HepG2 (cell line): ENCODE data around the gene PIKFYVE. TPM values are rescaled to one million over a fixed set of nuclear protein-coding genes. Genes with fewer than 3 reads are reported as not detected.

ENCODE experiments used
- BCL6 ChIP-seq: IDR thresholded peaks from 2 replicates; pipeline ENCODE4 v1.6.1; 2016; ENCODE audit warnings: missing genetic modification reagents, missing compliant biosample characterization
- CEBPB ChIP-seq: IDR thresholded peaks from 2 replicates; pipeline ENCODE4 v1.6.1; 2011; ENCODE audit warnings: low read depth, low read length, improper control_type of control experiment, borderline replicate concordance
- CEBPG ChIP-seq: IDR thresholded peaks from 2 replicates; pipeline ENCODE4 v1.6.1; 2016
- CREM ChIP-seq, 2 experiments: sonication (generic) in 1 of 2; formaldehyde crosslinking in 1 of 2; IDR thresholded peaks; 2 replicates each; pipeline versions ENCODE4 v1.4.0 to v1.6.1; 2016 to 2020; ENCODE audit warnings: antibody characterized with exemption in 1 of 2, mild to moderate bottlenecking in 1 of 2, missing genetic modification reagents in 1 of 2
- FOSL2 ChIP-seq: sonication (generic); formaldehyde crosslinking; IDR thresholded peaks from 2 replicates; pipeline ENCODE4 v1.4.0; 2020; ENCODE audit warnings: missing genetic modification reagents
- FOXA1 ChIP-seq, 2 experiments: fragments of 450-650 bp in 1 of 2; sonication (generic) in 1 of 2; formaldehyde crosslinking in 1 of 2; IDR thresholded peaks; 2 replicates each; pipeline versions ENCODE4 v1.4.0 to v1.6.1; 2016 to 2020; ENCODE audit warnings: missing genetic modification reagents in 1 of 2
- FOXA3 ChIP-seq: IDR thresholded peaks from 2 replicates; pipeline ENCODE4 v1.6.1; 2016; ENCODE audit warnings: missing genetic modification reagents, missing compliant biosample characterization
- FOXK2 ChIP-seq: fragments of 450-650 bp; IDR thresholded peaks from 2 replicates; pipeline ENCODE4 v1.6.1; 2016
- FOXO1 ChIP-seq: sonication (generic); formaldehyde crosslinking; IDR thresholded peaks from 2 replicates; pipeline ENCODE4 v1.4.0; 2020; ENCODE audit warnings: missing genetic modification reagents
- FOXP1 ChIP-seq, 2 experiments: fragments of 450-650 bp in 1 of 2; IDR thresholded peaks; 2 replicates each; pipeline ENCODE4 v1.6.1; 2017 to 2018; ENCODE audit warnings: antibody characterized with exemption in 1 of 2
- HMG20A ChIP-seq: IDR thresholded peaks from 2 replicates; pipeline ENCODE4 v1.6.1; 2016; ENCODE audit warnings: borderline replicate concordance
- HOXA5 ChIP-seq: sonication (generic); formaldehyde crosslinking; IDR thresholded peaks from 2 replicates; pipeline ENCODE4 v1.4.0; 2020; ENCODE audit warnings: missing genetic modification reagents
- HOXD1 ChIP-seq: sonication (generic); formaldehyde crosslinking; IDR thresholded peaks from 2 replicates; pipeline ENCODE4 v1.5.0; 2020; ENCODE audit warnings: missing genetic modification reagents
- IKZF4 ChIP-seq: sonication (generic); formaldehyde crosslinking; IDR thresholded peaks from 2 replicates; pipeline ENCODE4 v1.5.1; 2020; ENCODE audit warnings: borderline replicate concordance, mild to moderate bottlenecking, low read depth, missing genetic modification reagents; ENCODE audit errors: not compliant biosample characterization
- KDM1A ChIP-seq: IDR thresholded peaks from 2 replicates; pipeline ENCODE4 v1.6.1; 2016; ENCODE audit warnings: missing compliant biosample characterization
- MEIS2 ChIP-seq: sonication (generic); formaldehyde crosslinking; IDR thresholded peaks from 2 replicates; pipeline ENCODE4 v1.9.0; 2021; ENCODE audit warnings: mild to moderate bottlenecking, missing genetic modification reagents
- MIER3 ChIP-seq: IDR thresholded peaks from 2 replicates; pipeline ENCODE4 v1.6.1; 2016; ENCODE audit warnings: missing compliant biosample characterization, borderline replicate concordance
- MLX ChIP-seq: IDR thresholded peaks from 2 replicates; pipeline ENCODE4 v1.6.1; 2016
- PAWR ChIP-seq: sonication (generic); formaldehyde crosslinking; IDR thresholded peaks from 2 replicates; pipeline ENCODE4 v1.4.0; 2020; ENCODE audit warnings: missing genetic modification reagents, mild to moderate bottlenecking, borderline replicate concordance
- RXRB ChIP-seq: IDR thresholded peaks from 2 replicates; pipeline ENCODE4 v1.6.1; 2016; ENCODE audit warnings: borderline replicate concordance, missing genetic modification reagents, missing compliant biosample characterization
- SAP130 ChIP-seq: IDR thresholded peaks from 2 replicates; pipeline ENCODE4 v1.6.1; 2016; ENCODE audit warnings: low read depth
- SMARCE1 ChIP-seq: fragments of 450-650 bp; IDR thresholded peaks from 2 replicates; pipeline ENCODE4 v1.6.1; 2017; ENCODE audit warnings: borderline replicate concordance
- TEAD3 ChIP-seq: optimal IDR thresholded peaks from 2 replicates; pipeline ENCODE3; 2016; ENCODE audit warnings: borderline replicate concordance
- ZFP36L2 ChIP-seq: sonication (generic); formaldehyde crosslinking; IDR thresholded peaks from 2 replicates; pipeline ENCODE4 v1.4.0; 2020; ENCODE audit warnings: missing genetic modification reagents
- ZNF326 ChIP-seq: sonication (generic); formaldehyde crosslinking; IDR thresholded peaks from 2 replicates; pipeline ENCODE4 v1.4.0; 2020; ENCODE audit warnings: missing genetic modification reagents, borderline replicate concordance
- ZNF362 ChIP-seq: sonication (generic); formaldehyde crosslinking; IDR thresholded peaks from 2 replicates; pipeline ENCODE4 v1.4.0; 2020; ENCODE audit warnings: missing genetic modification reagents, mild to moderate bottlenecking, borderline replicate concordance
- ZNF558 ChIP-seq: sonication (generic); formaldehyde crosslinking; IDR thresholded peaks from 2 replicates; pipeline ENCODE4 v1.9.0; 2022; ENCODE audit warnings: mild to moderate bottlenecking, missing genetic modification reagents, borderline replicate concordance
- ZNF644 ChIP-seq: IDR thresholded peaks from 2 replicates; pipeline ENCODE4 v1.6.1; 2016; ENCODE audit warnings: low read depth
- polyA plus RNA-seq, 8 experiments: library from polyadenylated mRNA; depleted of rRNA in 3 of 8; stranded (reverse) in 7 of 8; unstranded in 1 of 8; fragments of >200 nt; fragmentation: Illumina TruSeq in 4 of 8; extraction: Trizol in 4 of 8; gene quantifications; 2 replicates each; pipeline versions ENCODE4 v1.2.1 to v1.2.3, GENCODE V29; 2011 to 2016; ENCODE audit warnings: low read depth in 4 of 8, missing spikeins in 1 of 8, mixed read lengths in 1 of 8; ENCODE audit not compliant: insufficient read depth in 1 of 8
- total RNA-seq, 5 experiments: library from RNA; depleted of rRNA; stranded (reverse); fragments of >200 nt; fragmentation: Illumina TruSeq; extraction: Trizol; gene quantifications; 2 replicates each; pipeline ENCODE4 v1.2.3, GENCODE V29; 2016; ENCODE audit warnings: low read depth in 1 of 5
- TF ChIP-seq, protein P1 (sequence below): IDR thresholded peaks from 2 replicates; pipeline ENCODE4 v1.4.0; 2020; ENCODE audit warnings: mild to moderate bottlenecking, missing genetic modification reagents

PIKFYVE gene
- total and polyA plus RNA-seq, 2 of the 13 experiments (the other 11 are each of a cell fraction or from before 2014, with no cell fraction given), result 20.2 to 21.7 TPM

DNA sequence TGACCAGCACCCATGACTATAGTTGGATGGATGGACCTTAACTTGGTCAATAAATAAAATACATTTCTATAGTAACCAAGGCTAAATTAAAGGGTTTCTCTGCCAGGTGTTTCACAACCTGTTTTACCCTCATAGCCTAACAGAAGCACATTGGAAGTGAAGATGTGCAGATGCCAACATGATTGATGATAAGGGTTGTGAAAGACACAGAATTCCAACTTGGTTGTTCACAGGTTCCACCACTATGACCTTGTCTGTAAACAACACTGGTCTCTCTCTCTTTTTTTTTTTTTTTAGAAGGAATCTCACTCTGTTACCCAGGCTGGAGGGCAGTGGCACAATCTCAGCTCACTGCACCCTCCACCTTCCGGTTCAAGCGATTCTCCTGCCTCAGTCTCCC lies 103.0 kb downstream of the PIKFYVE start (continued):
- TF ChIP-seq ZNF558 (CRISPR knock-in tag), result no peak
- peak; percentile 65 for TF ChIP-seq FOXA3 (CRISPR knock-in tag)
- TF ChIP-seq ZNF644, result peak; percentile 47; the same call in 1 of the 2 replicates
- TF ChIP-seq CEBPB, result peak; percentile 78
- TF ChIP-seq FOSL2, result peak; percentile 84
- 0 out of 2 replicates have a peak, but pooled peaks have one; percentile 36 for TF ChIP-seq RXRB (CRISPR knock-in tag)
- TF ChIP-seq HMG20A (CRISPR knock-in tag), result peak; percentile 72; the same call in 1 of the 2 replicates
- TF ChIP-seq MIER3 (CRISPR knock-in tag), result no peak
- TF ChIP-seq SMARCE1, result no peak
- TF ChIP-seq, protein P1, sequence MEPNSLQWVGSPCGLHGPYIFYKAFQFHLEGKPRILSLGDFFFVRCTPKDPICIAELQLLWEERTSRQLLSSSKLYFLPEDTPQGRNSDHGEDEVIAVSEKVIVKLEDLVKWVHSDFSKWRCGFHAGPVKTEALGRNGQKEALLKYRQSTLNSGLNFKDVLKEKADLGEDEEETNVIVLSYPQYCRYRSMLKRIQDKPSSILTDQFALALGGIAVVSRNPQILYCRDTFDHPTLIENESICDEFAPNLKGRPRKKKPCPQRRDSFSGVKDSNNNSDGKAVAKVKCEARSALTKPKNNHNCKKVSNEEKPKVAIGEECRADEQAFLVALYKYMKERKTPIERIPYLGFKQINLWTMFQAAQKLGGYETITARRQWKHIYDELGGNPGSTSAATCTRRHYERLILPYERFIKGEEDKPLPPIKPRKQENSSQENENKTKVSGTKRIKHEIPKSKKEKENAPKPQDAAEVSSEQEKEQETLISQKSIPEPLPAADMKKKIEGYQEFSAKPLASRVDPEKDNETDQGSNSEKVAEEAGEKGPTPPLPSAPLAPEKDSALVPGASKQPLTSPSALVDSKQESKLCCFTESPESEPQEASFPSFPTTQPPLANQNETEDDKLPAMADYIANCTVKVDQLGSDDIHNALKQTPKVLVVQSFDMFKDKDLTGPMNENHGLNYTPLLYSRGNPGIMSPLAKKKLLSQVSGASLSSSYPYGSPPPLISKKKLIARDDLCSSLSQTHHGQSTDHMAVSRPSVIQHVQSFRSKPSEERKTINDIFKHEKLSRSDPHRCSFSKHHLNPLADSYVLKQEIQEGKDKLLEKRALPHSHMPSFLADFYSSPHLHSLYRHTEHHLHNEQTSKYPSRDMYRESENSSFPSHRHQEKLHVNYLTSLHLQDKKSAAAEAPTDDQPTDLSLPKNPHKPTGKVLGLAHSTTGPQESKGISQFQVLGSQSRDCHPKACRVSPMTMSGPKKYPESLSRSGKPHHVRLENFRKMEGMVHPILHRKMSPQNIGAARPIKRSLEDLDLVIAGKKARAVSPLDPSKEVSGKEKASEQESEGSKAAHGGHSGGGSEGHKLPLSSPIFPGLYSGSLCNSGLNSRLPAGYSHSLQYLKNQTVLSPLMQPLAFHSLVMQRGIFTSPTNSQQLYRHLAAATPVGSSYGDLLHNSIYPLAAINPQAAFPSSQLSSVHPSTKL (CRISPR knock-in tag), result peak; percentile 72
- 0 out of 2 replicates have a peak, but pooled peaks have one; percentile 37 for TF ChIP-seq KDM1A (CRISPR knock-in tag)
- TF ChIP-seq MEIS2 (CRISPR knock-in tag), result peak; percentile 97; the same call in 1 of the 2 replicates
- peak; percentile 76 for TF ChIP-seq TEAD3 (CRISPR knock-in tag)
- peak; percentile 54; the same call in 1 of the 2 replicates for TF ChIP-seq FOXK2
- peak; percentile 100 for TF ChIP-seq HOXA5
- peak; percentile 46; the same call in 1 of the 2 replicates for TF ChIP-seq BCL6 (CRISPR knock-in tag)
- peak; percentile 65 for TF ChIP-seq CEBPG (CRISPR knock-in tag)
- TF ChIP-seq FOXP1 (IDR thresholded peaks at IDR 0.05), result no peak
- TF ChIP-seq FOXP1 (CRISPR knock-in tag; IDR thresholded peaks at IDR 0.05), result peak; percentile 62
- no peak for TF ChIP-seq ZFP36L2 (CRISPR knock-in tag)
- TF ChIP-seq SAP130, result peak; percentile 42; the same call in 1 of the 2 replicates
- TF ChIP-seq IKZF4 (CRISPR knock-in tag), result no peak
- TF ChIP-seq ZNF326 (CRISPR knock-in tag), result no peak
- peak; percentile 54; the same call in 1 of the 2 replicates for TF ChIP-seq FOXA1 (IDR thresholded peaks at IDR 0.05)
- TF ChIP-seq FOXA1 (CRISPR knock-in tag; IDR thresholded peaks at IDR 0.05), result no peak
- peak; percentile 84; the same call in 1 of the 2 replicates for TF ChIP-seq ZNF362 (CRISPR knock-in tag)
- peak; percentile 99 for TF ChIP-seq HOXD1 (CRISPR knock-in tag)
- 0 out of 2 replicates have a peak, but pooled peaks have one; percentile 34 for TF ChIP-seq CREM (IDR thresholded peaks at IDR 0.05)
- no peak for TF ChIP-seq CREM (CRISPR knock-in tag; IDR thresholded peaks at IDR 0.05)
- TF ChIP-seq MLX (CRISPR knock-in tag), result no peak
- TF ChIP-seq FOXO1 (CRISPR knock-in tag), result 0 out of 2 replicates have a peak, but pooled peaks have one; percentile 44
- TF ChIP-seq PAWR (CRISPR knock-in tag), result no peak
